ENCODE measurements around the gene FERMT3.
"Not testable (repeated sequence)": the region's sequence is repeated elsewhere in the genome, so short reads cannot be mapped to it uniquely, and the experiment has no call there.

The FERMT3 gene

GRCh38 chr11:64206457-64207255, at the start of gene FERMT3:
FERMT3 (plus strand) TSS chr11:64206721; CDS start chr11:64207365, 644 bp downstream.
- DNase-seq, result no peak

DNA sequence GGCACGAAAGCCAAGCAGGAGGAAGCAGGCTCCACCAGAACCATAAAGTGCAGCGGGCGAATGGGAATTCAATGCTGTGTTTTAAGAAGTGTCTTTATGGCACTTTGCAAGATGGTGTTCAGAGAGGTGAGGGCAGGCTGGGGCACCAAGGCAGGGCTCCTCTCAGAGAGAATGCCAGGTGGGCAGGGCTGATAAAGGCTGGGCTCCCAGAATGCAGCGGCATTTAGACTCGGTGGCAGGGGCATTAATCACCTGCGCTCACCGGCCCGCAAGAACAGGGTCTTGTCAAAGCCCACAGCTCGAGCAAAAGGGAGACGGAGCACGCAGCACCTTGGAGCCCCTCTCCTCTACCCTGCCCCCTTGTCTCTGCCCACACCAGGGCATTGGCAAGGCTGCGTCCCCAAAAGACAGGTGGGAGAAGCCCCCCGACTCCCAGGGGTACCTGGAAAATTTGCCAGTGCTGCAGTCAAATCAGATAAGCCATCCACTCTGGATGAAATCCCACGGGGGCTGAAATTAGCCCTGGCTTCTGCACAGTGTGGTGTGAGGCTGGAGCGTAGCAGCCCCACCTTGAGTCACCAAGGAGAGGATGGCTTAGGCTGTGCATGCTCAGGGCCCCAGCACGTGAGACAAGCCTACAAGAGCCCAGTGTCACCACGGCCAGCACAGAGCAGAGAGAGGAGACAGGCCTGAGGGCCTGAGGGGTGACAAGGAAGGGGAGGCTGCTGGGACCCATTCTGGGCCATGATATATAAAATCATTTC, 48.7 kb upstream of the FERMT3 start:
- DNase-seq, result no peak

DNA sequence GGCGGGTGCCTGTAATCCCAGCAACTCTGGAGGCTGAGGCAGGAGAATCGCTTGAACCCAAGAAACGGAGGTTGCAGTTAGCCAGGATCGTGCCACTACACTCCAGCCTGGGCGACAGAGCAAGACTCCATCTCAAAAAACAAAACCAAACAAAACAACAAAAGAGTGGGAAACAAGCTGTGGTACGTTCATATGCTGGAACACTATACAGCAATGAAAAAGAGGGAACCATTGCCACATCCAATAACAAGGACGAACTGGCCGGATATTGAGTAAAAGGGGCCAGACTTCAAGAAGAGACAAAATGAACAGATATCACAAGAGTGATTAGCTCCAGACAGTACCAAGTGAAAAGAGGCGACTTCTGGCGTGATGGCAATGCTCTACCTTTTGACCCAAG, 45.5 kb upstream of the FERMT3 start:
- DNase-seq, result no peak

- not testable (repeated sequence) for DNase-seq
Observed at GRCh38 chr11:64162769-64163168, 43.8 kb upstream of the FERMT3 start.

DNA sequence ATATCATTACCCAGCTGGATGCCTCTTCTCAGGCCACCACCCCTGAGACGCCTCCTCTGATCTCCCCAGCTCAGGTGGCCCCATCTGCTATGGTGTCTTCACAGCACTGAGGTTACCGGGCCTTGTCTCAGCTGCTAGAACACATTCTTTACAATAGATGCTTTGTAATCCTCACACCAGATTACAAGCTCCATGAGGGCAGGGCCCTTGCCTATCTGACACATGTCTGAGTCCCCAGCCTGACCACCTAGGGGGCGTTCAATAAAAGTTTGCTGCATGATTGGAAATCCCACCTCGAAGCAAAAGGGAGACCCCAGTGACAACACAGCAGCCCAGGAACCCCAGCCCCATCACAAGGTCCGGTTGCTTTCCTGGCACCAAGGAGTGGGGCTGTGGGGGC, 42.6 kb upstream of the FERMT3 start:
- no peak for DNase-seq

DNA sequence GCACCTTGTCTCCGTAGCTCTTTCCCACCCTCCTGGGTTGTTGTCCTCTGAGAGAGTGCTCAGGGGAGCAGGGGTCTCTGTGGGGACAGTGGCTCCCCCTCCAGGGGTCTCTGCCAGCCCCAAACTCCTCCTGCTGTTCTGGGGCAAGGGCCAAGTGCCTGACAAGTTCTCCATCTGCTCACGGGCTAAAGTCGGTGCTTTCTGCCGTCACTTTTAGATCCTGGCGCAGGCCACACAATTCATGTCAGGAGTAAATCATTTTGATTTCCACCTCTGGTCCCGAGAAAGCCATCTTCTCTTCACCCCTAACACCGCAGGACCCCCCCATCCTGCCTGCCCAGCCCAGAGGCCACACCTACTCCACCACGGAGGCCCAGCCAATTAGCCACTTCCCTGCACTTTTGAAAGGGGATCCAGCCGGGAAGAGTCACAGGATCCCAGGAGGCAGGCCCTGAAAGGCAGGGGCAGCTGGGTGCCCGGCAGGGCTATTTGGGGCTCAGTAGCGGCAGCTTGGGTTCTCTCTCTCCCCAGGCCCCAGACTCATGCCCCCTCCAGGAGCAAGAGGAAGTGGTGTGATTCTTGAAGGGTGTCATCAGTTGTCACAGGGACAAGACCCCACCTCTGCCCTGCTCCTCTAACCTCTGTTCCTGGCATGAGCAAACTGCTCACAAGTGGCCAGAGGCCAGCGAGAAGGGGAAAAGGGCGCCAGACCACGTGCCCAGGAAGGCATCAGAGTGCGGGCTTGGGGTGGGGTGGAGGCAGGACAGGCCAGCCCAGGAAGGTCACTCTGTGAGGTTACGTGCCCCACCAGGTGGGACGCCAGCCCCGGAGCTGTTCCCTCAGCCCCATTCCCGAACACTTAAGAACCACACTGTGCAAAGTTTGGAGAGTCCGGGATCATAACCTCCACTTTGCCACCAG, 41.9 kb upstream of the FERMT3 start:
- no peak for DNase-seq

DNA sequence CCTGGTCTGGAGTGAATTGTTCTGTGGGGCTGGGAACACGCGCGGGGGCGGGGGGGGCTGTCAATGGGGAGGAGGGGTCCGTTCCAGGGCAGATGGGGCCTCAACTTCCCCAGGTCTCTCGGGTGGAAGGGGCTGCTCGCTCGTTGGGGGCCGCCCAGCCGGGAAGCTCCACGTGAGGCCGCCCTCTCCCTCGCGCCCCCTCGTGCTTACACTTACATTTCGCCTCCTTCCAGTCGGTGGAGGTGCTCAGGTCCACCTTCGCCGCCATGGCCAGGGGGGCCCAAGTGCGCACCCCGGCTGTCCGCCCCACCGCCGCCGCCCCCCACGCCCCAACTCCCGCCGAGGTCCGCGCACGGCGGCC, 41.1 kb upstream of the FERMT3 start:
- no peak for DNase-seq

DNA sequence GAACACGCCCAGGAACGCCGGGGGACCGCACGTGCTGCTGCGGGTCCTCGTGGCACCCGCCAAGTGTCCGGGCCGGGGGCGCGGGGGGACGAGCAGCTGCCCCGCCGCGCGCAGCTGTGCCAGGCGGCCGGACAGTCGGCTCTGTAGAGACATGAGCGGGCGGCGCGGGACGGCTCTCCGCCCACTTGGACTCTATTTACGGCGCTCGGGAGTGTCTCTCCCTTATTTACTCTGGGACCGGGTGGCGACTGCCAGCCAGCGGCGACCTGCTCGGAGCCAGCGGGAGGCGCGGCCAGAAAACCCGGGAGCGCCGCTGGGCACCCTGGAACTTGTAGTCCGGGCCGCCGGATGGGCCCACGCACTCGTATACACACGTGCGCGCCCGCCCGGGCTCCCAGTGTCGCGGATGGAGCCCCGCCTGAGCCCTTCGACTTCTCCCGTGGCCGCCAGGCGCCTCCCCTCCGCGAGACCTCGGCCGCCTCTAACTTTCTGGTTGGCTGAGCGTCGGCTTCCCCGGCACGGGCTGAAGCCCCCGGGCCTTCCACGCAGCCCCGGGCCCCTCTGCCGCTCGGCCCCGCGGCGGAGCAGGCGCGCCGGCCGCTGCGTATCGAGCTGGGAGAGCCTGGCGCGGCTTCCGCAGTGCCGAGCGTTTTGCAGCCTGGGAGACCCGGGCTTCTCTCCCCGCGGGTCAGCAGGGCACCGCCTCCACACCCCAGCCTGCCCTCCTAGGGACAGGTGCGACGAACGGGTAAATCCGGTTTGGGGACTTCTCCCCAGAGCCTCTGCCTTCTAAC, 40.5 kb upstream of the FERMT3 start, which contains the start of gene MACROD1:
MACROD1 (minus strand) TSS at position 272 of the 794 bp plus-strand sequence; CDS start at position 153, 119 bp downstream.
- peak; percentile 73 for DNase-seq

GRCh38 chr11:64170419-64170818, 36.1 kb upstream of the FERMT3 start:
- no peak for DNase-seq

GRCh38 chr11:64173616-64174355, 32.7 kb upstream of the FERMT3 start:
- no peak for DNase-seq

DNA sequence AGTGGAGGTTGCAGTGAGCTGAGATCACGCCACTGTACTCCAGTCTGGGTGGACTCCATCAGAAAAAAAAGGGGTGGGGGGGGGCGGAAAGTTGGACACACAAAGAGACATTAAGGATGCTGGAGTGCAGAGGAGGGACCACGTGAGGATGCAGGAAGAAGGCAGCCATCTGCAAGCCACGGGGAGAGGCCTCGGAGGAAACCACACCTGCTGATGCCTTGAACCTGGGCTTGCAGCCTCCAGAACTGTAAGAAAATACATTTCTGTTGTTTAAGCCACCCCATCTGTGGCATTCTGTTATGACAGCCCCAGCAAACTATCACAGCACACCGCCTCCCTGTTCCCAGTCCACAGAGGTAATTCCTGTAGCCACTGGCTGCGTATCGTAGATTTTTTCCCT, 29.8 kb upstream of the FERMT3 start:
- DNase-seq, result no peak

DNA sequence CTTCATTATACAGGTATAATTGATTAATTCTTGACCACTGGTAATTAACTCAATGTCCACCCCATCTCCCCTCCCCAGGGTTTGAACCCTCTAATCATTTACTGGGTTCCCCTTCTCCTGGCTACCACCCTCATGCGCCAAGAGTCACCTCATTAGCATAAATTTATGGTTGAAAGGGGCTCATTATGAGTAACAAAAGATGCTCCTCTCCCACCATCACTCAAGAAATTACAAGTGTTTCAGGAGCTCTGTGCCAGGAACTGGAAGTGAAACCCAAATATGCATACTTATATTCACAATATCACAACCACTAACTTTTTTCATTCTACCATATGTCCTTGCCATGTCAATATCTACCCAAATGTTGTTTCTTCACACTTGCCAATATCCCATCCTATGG, 28.3 kb upstream of the FERMT3 start:
- no peak for DNase-seq

DNA sequence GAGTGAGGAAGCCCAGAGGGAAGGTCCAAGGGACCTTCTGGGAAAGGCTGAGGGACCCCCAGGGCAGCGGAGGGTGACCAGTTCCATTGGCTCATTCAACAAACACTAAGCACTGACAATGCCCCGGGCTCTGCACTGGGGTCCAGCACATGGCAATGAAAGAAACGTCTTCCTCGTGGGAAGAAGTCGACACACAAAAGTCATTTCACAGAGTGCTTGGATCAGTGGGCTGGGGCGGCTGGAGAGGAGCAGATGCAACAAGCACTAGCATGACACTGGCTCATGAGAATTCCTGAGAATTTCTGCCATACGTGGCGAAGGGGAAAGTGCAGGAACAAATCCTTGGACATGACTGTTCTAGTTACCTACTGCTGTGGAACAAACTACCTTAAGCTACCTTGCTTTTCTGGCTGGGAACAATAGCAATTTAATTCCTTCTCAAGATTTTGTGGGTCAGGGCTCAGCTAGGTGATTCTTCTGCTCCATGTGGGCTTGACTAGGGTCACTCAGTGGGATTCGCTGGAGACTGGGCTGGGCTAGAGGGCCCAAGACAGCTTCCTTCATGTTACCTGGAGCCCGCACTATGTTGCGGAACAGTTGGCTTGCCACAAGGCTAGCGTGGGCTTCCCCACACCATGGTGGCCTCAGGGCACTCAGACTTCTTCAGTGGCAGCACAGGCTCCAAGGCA, 27.4 kb upstream of the FERMT3 start:
- no peak for DNase-seq

- no peak for DNase-seq
Observed at GRCh38 chr11:64180891-64181290, 25.6 kb upstream of the FERMT3 start.

- DNase-seq, result peak; percentile 91
Observed at GRCh38 chr11:64181506-64182411, 24.8 kb upstream of the FERMT3 start.

DNA sequence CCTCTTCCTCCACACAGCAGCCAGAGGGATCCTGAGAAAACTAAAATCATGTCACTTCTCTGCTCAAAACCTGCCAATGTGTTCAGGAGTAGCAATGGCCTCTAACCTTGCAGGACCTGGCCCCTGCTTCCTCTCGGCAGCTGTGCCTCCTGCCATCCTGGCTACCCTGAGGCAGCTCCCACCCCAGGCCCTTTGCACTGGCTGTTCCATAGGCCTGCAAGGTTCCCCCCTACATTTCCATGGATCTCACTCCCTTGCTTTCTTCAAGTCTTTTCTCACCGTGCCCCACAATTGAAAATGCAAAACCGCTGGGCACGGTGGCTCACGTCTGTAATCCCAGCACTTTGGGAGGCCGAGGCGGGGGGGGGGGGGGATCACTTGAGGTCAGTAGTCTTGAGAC, 22.6 kb upstream of the FERMT3 start:
- no peak for DNase-seq

GRCh38 chr11:64185175-64185692, 21.3 kb upstream of the FERMT3 start:
- DNase-seq, result peak; percentile 76

- peak; percentile 100 for DNase-seq
Observed at GRCh38 chr11:64185693-64186491, 20.6 kb upstream of the FERMT3 start, which contains the start of gene STIP1. STIP1 (plus strand) TSS chr11:64186171; CDS start chr11:64186262, 91 bp downstream.

All from fibroblast of upper back skin (primary cell).